ENCODE data around the gene PRM3.

The PRM3 gene

DNA sequence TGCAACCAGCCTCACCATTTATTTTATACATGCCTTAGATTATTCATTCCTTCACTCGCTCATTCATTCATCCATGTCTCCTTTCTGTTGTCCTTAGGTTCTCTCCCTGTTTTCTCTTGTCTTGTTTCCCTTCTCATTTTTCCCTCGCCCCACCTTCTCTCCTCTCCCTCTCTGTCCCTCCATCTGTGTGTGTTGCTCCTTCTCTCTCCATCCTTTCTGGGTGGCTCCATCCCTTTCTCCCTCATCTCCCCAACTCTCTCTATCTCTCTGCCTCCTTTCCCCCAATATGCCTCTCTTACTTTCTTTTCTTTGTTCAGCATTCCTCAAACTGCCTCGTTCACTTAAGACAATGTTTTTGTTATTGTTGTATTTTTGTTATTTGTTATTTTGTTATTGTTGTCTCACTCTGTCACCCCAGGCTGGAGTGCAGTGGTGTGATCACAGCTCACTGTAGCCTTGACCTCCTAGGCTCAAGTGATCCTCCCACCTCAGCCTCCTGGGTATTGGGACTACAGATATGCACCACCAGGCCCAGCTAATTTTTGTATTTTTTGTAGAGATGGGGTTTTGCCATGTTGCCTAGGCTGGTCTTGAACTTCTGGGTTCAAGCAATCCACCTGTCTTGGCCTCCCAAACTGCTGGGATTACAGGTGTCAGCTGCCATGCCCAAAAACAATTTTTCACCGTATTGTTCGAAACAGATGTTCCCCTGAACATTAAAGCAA, 31.8 kb downstream of the PRM3 start:
- no peak for DNase-seq
- Histone ChIP-seq H3K27me3 (replicated peaks) (no peaks in the 10 kb centered on the region), H3K36me3 (replicated peaks) (no peaks in the 10 kb centered on the region), H3K27ac (no peak overlapping the region), H3K4me3 (ENCODE audit: low read depth, low read length) (no peak overlapping the region)
- in situ Hi-C loops (cut with HindIII; ENCODE audit: low pct_ligation_motif_present, low sequenced_read_pairs): no loop called here
- TF ChIP-seq, protein P1, sequence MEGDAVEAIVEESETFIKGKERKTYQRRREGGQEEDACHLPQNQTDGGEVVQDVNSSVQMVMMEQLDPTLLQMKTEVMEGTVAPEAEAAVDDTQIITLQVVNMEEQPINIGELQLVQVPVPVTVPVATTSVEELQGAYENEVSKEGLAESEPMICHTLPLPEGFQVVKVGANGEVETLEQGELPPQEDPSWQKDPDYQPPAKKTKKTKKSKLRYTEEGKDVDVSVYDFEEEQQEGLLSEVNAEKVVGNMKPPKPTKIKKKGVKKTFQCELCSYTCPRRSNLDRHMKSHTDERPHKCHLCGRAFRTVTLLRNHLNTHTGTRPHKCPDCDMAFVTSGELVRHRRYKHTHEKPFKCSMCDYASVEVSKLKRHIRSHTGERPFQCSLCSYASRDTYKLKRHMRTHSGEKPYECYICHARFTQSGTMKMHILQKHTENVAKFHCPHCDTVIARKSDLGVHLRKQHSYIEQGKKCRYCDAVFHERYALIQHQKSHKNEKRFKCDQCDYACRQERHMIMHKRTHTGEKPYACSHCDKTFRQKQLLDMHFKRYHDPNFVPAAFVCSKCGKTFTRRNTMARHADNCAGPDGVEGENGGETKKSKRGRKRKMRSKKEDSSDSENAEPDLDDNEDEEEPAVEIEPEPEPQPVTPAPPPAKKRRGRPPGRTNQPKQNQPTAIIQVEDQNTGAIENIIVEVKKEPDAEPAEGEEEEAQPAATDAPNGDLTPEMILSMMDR (IDR thresholded peaks at IDR 0.05; ENCODE audit: low read depth, low read length, missing control alignments): no peak

DNA sequence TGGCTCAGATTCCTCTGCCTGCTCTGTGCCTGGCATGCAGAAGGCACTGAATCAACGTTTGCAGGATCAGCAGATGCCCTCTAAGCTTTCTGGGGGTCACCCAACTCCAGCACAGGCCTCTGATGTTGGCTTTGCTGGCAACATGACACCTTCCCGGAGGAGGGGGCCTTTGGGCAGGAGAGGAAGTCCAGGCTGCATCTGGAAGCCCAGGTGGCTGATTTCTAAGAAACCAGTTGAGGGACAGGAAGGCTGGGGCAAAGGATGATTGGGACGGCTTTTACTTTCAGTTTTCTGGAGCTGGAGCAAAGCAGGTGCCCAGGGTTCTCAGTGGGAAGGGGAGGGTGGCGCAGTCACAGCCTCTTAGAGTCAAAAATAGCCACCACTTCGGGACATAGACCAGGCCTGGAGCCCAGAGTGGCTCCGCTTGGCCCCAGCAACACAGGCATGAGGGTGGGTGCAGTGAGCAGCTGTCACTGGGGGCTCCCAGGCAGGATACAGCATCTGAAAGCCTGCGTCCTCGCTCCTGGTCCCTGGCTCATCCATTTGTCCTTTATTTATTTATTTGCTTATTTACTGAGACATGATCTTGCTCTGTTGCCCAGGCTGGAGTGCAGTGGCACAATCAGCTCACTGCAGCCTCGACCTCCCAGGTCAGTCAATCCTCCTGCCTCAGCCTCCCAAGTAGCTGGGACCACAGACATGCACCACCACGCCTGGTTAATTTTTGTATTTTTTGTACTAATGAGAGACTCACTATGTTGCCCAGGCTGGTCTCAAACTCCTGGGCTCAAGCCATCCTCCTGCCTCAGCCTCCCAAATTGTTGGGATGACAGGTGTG, 32.6 kb downstream of the PRM3 start:
- no peak overlapping the region for H3K4me3 ChIP-seq (ENCODE audit: low read depth, low read length)
- H3K27ac ChIP-seq: no peak overlapping the region
- H3K27me3 ChIP-seq (replicated peaks): no peaks in the 10 kb centered on the region
- in situ Hi-C loops (cut with HindIII; ENCODE audit: low pct_ligation_motif_present, low sequenced_read_pairs): no loop called here
- no peak for DNase-seq
- H3K36me3 ChIP-seq (replicated peaks): no peaks in the 10 kb centered on the region
- TF ChIP-seq, protein P1 (IDR thresholded peaks at IDR 0.05; ENCODE audit: low read depth, low read length, missing control alignments): no peak

DNA sequence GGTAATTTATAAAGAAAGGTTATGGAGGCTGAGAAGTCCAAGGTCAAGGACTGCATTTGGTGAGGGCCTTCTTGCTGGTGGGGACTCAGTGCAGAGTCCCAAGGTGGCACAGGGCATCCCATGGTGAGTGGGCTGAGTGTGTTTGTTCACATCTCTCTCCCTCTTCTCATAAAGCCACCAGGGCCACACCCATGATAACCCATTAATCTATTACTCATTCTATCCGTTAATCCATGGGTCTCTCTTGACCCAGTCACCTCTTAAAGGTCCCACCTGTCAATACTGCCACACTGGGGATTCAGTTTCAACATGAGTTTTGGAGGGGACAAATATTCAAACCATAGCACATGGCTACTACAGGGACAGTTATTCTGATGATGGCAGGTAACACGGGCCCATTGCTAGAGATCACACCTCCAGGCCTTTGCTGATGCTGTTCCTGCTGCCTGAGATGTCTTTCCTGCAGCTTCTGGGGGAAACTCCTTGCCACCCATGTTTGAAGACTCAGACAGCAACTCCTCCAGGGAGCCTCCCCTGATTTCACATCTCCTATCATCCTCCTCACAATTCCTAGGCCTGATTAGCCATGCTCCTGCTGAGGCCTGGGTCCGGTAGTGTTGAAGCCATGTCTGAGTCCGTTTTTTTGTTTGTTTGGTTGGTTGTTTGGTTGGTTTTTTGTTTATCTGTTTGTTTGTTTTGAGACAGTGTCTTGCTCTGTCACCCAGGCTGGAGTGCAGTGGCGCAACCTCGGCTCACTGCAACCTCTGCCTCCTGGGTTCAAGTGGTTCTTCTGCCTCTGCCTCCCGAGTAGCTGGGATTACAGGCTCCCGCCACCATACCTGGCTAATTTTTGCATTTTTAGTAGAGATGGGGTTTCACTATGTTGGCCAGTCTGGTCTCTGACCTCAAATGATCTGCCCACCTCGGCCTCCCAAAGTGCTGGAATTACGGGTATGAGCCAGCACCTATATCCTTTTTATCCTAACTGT, 33.5 kb downstream of the PRM3 start:
- in situ Hi-C loops (cut with HindIII; ENCODE audit: low pct_ligation_motif_present, low sequenced_read_pairs): no loop called here
- TF ChIP-seq, protein P1 (IDR thresholded peaks at IDR 0.05; ENCODE audit: low read depth, low read length, missing control alignments): no peak
- Histone ChIP-seq H3K4me3 (ENCODE audit: low read depth, low read length) (no peak overlapping the region), H3K36me3 (replicated peaks) (no peaks in the 10 kb centered on the region), H3K27ac (no peak overlapping the region), H3K27me3 (replicated peaks) (no peaks in the 10 kb centered on the region)
- no peak for DNase-seq

DNA sequence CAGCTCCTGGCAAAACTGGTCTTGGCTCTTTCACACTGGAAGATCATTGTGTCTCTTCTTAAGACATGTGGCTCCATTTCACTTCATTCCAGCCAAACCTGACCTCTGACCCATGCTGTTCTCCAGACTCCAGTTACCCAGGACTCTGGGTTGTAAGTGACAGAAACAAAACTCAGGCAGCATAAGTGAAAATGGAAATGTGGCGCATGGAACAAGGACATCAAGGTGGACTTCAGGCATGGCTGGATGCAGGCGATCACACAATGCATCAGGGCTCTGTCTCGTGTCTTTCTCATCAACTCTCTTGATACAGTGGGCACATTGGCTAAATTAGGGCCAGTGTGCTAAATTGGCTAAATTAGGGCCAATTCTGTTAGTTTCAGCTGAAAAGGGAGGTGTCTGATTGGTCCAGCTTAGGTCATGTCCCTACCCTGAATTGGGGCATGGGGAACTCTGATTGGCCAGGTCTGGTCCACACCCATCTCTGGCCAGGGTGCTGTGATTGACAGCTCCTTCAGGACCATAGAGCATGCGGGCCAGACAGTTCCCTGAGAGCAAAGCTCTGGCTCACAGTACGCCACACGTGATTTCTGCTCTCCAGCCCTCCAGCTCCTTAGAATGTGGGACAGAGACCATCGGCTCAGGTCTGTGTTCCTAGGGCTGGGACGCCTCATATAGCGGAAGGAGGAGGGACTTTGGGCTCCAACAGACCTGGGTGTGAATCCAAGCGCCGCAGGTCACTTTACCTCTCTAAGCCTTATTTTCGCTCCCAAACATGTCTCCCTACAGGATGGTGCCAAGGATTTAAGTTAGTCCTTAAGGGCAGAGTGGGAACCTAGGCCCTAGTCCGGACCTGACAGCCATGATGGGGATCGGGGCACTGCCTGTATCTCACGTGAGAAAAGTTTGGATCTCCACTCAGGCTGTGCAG, 34.9 kb downstream of the PRM3 start:
- Histone ChIP-seq H3K36me3 (replicated peaks) (no peaks in the 10 kb centered on the region), H3K4me3 (ENCODE audit: low read depth, low read length) (no peak overlapping the region), H3K27ac (no peak overlapping the region), H3K27me3 (replicated peaks) (no peaks in the 10 kb centered on the region)
- DNase-seq: no peak
- TF ChIP-seq, protein P1 (IDR thresholded peaks at IDR 0.05; ENCODE audit: low read depth, low read length, missing control alignments): no peak
- in situ Hi-C loops (cut with HindIII; ENCODE audit: low pct_ligation_motif_present, low sequenced_read_pairs): no loop called here
